GM12875 (cell line): ENCODE measurements around the gene DMRT1.

Experiments used
- H3K4me3 ChIP-seq: one replicate; pipeline ENCODE4 v1.5.1; 2011; ENCODE audit warnings: low read depth, low read length, control low read depth
- TF ChIP-seq, protein P1 (sequence below): IDR thresholded peaks from 2 replicates; pipeline ENCODE4 v1.5.1; 2011; ENCODE audit warnings: low read depth, mild to moderate bottlenecking, control low read depth, inconsistent platforms, low read length, moderate library complexity, borderline replicate concordance; ENCODE audit not compliant: insufficient read depth

Gene DMRT1

DNA sequence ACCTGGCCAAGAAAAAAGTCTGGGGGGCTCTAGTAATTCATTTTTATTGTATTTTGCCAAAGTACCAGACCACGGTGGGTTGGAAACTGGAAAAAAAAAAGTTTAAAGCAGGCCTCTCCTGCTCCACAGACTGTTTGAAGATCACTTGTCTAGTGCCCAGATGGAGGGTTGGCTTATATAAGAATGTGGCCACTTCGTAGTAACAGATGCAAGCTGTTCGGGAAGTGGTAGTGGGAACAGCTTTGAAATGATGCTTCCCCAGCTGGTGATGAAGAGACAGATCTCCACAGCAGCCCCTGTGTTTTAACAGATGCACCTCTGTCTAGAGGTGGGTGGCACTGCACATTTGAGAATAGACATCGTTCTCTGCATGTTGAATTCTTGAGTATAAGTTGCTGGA, 80.7 kb downstream of the DMRT1 start:
- H3K4me3 ChIP-seq = no peak overlapping the region
- TF ChIP-seq, protein P1, sequence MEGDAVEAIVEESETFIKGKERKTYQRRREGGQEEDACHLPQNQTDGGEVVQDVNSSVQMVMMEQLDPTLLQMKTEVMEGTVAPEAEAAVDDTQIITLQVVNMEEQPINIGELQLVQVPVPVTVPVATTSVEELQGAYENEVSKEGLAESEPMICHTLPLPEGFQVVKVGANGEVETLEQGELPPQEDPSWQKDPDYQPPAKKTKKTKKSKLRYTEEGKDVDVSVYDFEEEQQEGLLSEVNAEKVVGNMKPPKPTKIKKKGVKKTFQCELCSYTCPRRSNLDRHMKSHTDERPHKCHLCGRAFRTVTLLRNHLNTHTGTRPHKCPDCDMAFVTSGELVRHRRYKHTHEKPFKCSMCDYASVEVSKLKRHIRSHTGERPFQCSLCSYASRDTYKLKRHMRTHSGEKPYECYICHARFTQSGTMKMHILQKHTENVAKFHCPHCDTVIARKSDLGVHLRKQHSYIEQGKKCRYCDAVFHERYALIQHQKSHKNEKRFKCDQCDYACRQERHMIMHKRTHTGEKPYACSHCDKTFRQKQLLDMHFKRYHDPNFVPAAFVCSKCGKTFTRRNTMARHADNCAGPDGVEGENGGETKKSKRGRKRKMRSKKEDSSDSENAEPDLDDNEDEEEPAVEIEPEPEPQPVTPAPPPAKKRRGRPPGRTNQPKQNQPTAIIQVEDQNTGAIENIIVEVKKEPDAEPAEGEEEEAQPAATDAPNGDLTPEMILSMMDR = no peak

DNA sequence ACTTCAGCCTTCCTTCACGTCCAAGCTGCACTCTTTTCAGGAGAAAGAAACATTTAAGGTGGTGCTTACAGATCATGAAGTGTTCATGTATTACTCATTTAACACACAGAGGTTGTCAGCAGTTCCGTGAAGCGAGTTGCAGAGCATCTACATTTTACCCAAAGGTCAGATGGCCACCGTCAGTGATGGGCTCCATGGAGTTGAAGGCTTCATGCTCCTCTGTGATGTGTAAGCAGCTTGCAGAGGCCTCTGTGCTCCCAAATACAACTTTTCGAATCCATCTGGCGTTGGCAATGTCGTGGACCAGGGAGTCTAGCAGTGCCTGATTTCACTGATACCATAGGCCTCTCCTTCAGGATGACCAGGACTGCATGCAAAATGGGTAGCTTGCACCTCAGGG, 81.2 kb downstream of the DMRT1 start:
- no peak overlapping the region for H3K4me3 ChIP-seq
- TF ChIP-seq, protein P1 = no peak

DNA sequence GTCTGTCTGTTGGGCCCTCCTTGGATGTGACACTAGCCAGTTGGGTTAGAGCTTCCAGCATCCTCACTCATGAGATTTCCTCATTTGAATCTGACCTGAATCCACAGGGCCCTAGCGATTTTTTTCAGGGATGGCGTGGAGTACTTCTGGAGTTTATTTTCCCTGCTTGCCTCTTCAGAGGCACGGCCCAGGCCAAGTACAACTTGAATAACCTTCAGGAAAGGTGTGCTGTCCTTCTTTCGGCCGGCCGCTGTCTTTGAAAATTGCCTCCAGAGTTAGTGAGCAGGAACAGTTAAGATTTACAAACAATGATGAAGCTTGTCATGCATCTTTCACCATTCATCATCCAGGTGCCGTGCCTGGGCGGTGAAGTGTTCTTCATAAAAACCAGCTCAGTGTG, 85.5 kb downstream of the DMRT1 start:
- no peak overlapping the region for H3K4me3 ChIP-seq
- TF ChIP-seq, protein P1 = no peak

DNA sequence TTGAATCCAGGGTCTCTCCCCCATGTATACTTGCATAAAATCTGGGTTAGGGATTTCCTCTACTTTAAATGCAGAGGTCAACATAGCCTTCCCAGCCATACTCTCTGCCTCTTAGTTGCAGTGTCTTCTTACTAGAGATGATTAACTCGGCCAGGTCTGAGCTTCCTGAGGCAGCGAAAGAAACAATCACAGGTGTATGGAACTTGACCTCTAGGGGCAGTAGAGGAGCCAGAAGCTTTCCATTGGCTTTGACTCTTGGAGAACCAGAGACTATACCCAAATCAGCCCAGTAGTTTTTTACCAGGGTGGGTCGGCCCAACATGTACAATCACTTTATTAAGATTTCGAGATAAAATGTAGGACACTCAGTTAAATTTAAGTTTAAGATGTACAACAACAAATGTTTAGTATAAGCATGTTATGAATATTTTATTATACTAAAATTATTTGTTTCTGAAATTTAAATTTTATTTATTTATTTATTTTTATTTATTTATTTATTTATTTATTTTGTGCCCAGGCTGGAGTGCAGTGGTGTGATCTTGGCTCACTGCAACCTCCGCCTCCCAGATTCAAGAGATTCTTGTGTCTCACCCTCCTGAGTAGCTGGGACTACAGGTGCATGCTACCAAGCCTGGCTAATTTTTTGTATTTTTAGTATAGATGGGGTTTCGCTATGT, 87.0 kb downstream of the DMRT1 start:
- TF ChIP-seq, protein P1 = peak; percentile 65
- no peak overlapping the region for H3K4me3 ChIP-seq

DNA sequence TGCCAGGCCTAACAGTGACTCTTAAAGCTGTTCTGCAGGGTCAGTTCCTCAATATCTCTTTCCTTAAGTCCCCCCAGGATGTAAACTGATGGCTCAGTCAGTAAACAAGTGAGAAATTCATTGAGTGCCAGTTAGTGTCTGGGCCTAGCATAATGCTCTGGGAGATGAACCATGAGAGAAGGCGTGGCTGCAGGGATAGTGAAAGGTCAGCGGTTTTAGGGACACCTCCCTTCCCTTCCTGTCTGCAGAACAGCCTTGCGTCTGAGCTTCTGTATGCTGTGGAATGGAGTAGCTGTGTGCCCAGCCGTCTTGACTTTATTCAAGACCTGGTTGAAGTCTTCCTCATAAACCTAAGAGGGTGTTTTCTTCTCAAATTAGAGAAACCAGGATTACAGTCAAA, 88.2 kb downstream of the DMRT1 start:
- H3K4me3 ChIP-seq = no peak overlapping the region
- TF ChIP-seq, protein P1 = no peak

DNA sequence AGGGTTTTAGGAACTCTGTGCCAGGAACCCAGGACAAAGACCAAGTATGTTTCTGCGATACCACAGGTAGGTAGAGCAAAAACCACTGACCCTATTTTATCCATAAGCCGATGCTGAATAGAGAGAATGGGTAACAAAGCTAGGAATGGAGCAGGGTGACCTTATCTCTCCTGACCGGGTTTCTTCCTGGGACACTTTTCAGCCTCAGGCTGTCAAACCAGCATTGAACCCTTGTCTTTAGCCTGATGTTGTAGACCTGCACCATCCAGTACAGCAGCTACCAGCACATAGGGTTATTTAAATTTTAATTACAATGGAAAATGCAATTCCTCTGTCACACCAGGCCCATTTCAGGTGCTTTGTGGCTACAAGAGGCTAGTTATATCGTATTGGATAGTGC, 91.9 kb downstream of the DMRT1 start:
- TF ChIP-seq, protein P1 = no peak
- H3K4me3 ChIP-seq = no peak overlapping the region

DNA sequence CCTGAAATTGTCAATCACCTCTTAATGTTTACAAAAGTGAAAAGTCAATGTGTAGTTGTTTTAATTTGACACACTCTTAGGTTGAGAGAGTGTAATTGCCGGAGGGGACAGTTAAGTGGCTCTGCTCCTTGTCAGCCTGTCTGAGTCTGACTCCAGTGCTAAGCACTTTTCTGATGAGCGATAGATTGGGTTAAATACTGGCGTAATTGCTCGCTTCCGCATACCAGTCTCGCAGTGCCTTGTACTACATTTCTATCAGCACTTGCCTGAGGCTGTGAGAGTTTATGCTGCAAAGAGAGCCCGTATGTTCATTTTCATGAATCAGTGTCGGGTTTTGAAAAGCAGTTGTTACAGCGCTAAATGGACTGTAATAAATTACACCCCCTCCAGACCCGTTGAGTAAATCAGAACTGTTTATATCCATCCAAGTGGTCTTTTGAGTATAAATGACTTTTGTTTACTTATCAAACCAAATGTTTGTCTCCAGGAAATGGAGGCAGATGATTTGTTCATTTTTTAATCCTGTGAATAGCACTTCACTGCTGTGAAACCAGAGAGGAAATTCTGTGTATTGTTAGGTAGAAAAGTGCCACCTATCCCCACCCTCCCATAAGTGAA, 94.0 kb downstream of the DMRT1 start:
- TF ChIP-seq, protein P1 = no peak
- H3K4me3 ChIP-seq = no peak overlapping the region
